ENCODE measurements around the gene SOX8.

- TF ChIP-seq CTCF (conservative IDR thresholded peaks at IDR 0.05; ENCODE audit: low read depth, low read length) (no peak), EZH2 (IDR thresholded peaks at IDR 0.05; ENCODE audit: borderline replicate concordance, low read depth, low read length, poor library complexity, severe bottlenecking) (no peak)
Measured at GRCh38 chr16:934178-934577, 47.4 kb upstream of the SOX8 start.
